Measurements from ENCODE around the gene ABR. TPM values are rescaled to one million over a fixed set of nuclear protein-coding genes. Genes with fewer than 3 reads are reported as not detected.
"Not testable (repeated sequence)": the region's sequence is repeated elsewhere in the genome, so short reads cannot be mapped to it uniquely, and the experiment has no call there.

ABR gene
- total RNA-seq, 2 donors from 2014 or later = 36.0 to 45.8 TPM

GRCh38 chr17:1001640-1002411, 178.0 kb downstream of the ABR start:
- ATAC-seq = no peak
- Mint-ChIP-seq H3K9me3 (no peaks in the 10 kb centered on the region), H3K36me3 (peaks cover 8 to 17% of the 10 kb centered on the region in 2 donors), H3K27ac (peak overlapping the region; percentile 77 to 79)
- DNase-seq (ENCODE audit: low spot score in 2 of 2) = no peak

DNA sequence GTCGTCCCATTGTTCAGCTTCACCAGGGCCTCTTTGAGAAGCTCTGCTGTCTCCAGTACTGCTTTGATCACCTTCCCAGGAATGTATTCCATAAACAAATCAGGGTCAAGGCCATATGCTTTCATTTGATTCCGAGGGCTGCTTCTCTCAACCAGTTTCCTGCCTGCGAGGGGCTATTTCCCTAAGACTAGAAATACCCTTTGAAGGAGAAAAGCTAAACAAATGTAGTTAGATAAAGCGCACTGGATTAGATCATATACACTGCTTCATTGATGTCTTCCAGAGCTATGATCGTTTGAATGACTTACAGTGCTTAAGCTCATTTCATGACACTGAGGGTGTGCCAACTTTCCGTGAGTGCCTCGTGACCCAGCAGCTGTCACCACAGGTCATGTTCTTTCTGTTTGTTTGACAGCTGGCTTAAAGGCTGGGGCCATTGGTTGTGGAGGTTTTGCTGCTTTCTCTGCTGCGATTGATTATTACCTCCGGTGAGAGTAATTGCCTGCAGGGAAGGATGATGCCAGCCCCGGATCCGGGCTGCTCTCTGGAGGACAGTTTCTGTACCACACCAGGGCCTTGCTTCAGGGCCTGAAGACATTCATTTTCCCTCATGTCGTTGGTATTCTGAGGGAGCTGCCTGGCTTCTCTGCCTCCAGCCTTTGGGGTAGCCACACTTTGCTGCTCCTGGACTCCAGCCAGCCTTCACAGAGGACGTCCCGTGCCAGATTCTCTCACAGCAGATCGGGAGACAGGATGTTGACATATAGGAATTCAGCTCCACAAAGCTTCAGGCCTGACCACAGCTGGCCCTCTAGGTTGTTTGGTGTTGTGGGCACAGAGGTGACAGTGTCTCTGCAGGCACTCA, 179.0 kb downstream of the ABR start:
- DNase-seq (ENCODE audit: low spot score in 2 of 2) = no peak
- H3K27ac Mint-ChIP-seq = peak overlapping the region in 1 of 2 donors; percentile 84
- H3K36me3 Mint-ChIP-seq = peaks cover 10 to 17% of the 10 kb centered on the region in 2 donors
- no peaks in the 10 kb centered on the region for H3K9me3 Mint-ChIP-seq
- no peak for ATAC-seq

- DNase-seq (ENCODE audit: low spot score in 2 of 2) (no peak), ATAC-seq (no peak)
- Mint-ChIP-seq H3K27ac (peak overlapping the region; percentile 96 to 97), H3K36me3 (peaks cover 10 to 29% of the 10 kb centered on the region in 2 donors), H3K9me3 (peaks cover 15% of the 10 kb centered on the region in 2 donors)
Observed at GRCh38 chr17:998111-998510, 181.7 kb downstream of the ABR start.

- peak; percentile 92 to 95 for DNase-seq (ENCODE audit: low spot score in 2 of 2)
- H3K36me3 Mint-ChIP-seq = peaks cover 6 to 22% of the 10 kb centered on the region in 2 donors
- H3K27ac Mint-ChIP-seq = peak within 1 kb of the TSS; percentile 96 to 97
- peak; percentile 92 to 97 for ATAC-seq
- peaks cover 17% of the 10 kb centered on the region in 2 donors for H3K9me3 Mint-ChIP-seq
Observed at GRCh38 chr17:996554-997344, 183.0 kb downstream of the ABR start, which contains the start of gene TIMM22. TSS of gene TIMM22 (plus strand) at chr17:997129. CDS start at chr17:997143, 14 bp downstream.

DNA sequence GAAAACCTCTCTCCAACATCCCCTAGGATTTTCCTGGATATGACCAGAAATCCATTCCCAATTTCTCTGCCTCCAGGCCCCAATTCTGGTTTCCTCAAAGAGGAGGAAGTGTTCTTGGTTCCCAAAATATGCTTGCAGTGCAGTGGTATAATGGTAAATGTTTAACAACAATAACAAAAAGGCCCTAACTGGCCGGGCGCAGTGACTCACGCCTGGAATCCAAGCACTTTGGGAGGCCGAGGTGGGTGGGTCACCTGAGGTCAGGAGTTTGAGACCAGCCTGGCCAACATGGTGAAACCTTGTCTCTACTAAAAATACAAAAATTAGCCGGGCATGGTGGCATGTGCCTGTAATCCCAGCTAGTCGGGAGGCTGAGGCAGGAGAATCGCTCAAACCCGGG, 184.5 kb downstream of the ABR start:
- not testable (repeated sequence) for DNase-seq (ENCODE audit: low spot score in 2 of 2); ATAC-seq; H3K27ac Mint-ChIP-seq
- peaks cover 17% of the 10 kb centered on the region in 2 donors for H3K9me3 Mint-ChIP-seq
- peaks cover 6 to 19% of the 10 kb centered on the region in 2 donors for H3K36me3 Mint-ChIP-seq

DNA sequence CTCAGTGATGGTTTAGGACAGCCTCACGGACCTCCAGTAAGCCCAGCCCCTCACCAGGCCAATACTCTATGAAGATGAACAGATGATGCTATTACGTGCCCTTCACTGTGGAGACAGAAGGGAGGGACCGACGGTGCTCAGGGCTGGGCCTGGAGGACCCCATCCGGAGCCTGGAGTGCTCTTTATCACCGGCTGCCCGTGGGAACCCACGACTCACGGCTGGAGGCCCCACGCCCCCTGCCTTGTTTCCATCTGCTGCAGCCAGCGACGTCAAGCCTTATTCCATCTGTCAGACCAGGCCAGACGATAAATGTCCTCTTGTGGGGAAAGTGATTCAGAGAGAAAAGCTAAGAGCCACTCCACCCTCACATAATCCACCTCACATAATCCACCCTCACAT, 186.8 kb downstream of the ABR start:
- no peak overlapping the region for H3K27ac Mint-ChIP-seq

GRCh38 chr17:988561-988960, 191.2 kb downstream of the ABR start:
- Mint-ChIP-seq H3K9me3 (peaks cover 6 to 7% of the 10 kb centered on the region in 2 donors), H3K27ac (no peak overlapping the region), H3K36me3 (no peaks in the 10 kb centered on the region)
- ATAC-seq = no peak
- DNase-seq (ENCODE audit: low spot score in 2 of 2) = no peak

More for the DNA sequence above, 186.8 kb downstream of the ABR start:
- H3K9me3 Mint-ChIP-seq = peaks cover 17% of the 10 kb centered on the region in 2 donors
- DNase-seq (ENCODE audit: low spot score in 2 of 2) (no peak), ATAC-seq (no peak)
- H3K36me3 Mint-ChIP-seq = peaks cover 6 to 17% of the 10 kb centered on the region in 2 donors

DNA sequence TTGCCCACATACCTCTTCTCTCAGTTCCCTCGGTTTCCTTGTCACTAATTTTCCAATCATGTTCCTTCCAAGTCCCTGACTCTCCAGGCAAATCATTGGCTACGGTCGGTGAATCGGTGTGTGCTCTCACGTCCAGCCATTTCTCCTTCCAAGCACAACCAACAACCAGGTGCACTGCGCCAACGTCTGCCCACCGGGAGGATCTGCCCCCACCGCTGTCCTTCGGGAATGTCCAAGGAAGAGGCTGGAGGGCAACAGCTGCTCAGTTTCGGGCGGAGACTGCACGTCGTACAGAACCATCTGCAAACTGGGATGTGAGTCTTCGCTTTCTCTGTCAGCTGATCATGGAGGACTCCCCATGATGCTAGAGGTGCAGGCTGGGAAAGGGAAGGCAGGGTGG, 191.8 kb downstream of the ABR start:
- H3K27ac Mint-ChIP-seq = no peak overlapping the region
- no peaks in the 10 kb centered on the region for H3K36me3 Mint-ChIP-seq
- no peak for ATAC-seq
- no peak for DNase-seq (ENCODE audit: low spot score in 2 of 2)
- peaks cover under 1% of the 10 kb centered on the region in 2 donors for H3K9me3 Mint-ChIP-seq

DNA sequence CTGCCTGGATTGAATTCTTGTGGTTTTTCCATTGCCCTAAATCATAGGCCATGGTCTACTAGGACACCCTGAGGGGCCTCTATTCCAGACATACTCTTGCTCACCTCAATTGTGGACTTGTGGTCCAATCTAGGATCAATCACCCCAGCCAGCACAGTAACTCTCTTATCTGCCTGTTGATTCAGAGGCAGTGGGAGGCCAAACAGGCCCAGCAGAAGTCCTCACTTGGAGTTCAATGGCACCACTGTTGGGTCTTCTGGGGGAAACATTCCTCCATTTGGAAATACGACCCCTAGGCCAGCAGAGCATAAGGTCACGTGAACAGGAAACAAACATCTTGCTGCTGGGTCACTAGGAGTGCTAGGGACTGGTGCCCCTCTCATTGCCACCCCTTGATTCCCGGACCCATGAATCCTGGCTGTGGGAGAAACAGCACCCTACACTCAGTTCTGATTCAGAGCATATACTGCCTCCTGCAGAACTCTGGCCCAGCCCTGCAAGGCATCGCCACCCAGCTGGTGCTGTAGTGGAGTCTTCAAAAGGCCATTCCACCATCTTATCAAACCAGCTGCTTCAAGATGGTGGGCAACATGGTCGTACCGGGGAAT, 193.4 kb downstream of the ABR start:
- DNase-seq (ENCODE audit: low spot score in 2 of 2) (no peak), ATAC-seq (no peak)
- no peaks in the 10 kb centered on the region for H3K9me3 Mint-ChIP-seq
- H3K27ac Mint-ChIP-seq = no peak overlapping the region
- H3K36me3 Mint-ChIP-seq = no peaks in the 10 kb centered on the region

GRCh38 chr17:983921-984320, 195.9 kb downstream of the ABR start:
- no peak for ATAC-seq
- H3K36me3 Mint-ChIP-seq = no peaks in the 10 kb centered on the region
- H3K9me3 Mint-ChIP-seq = no peaks in the 10 kb centered on the region
- DNase-seq (ENCODE audit: low spot score in 2 of 2) = no peak
- H3K27ac Mint-ChIP-seq = no peak overlapping the region

DNA sequence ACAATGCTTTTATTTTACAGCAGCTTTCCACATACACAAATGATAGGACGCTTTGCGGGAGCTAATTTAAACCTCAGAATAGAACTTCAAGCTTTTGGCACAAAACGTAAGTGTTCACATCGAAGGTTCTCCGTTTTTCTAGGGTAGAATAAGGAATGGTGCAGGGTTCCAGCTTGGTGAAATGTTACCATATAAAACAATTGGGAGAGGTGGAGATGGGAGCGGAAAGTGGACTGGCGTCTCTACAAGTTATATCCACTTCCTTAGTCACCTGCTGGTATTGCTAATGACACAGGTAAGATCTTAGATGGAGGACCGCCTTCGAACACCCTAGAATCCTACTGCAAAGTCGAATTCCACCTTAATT, 198.5 kb downstream of the ABR start:
- no peak overlapping the region for H3K27ac Mint-ChIP-seq
- no peak for ATAC-seq
- H3K36me3 Mint-ChIP-seq = no peaks in the 10 kb centered on the region

GRCh38 chr17:980406-981291, 199.1 kb downstream of the ABR start:
- peak; percentile 69 for DNase-seq (ENCODE audit: low spot score in 2 of 2)

More for the DNA sequence above, 198.5 kb downstream of the ABR start:
- no peak for DNase-seq (ENCODE audit: low spot score in 2 of 2)
- H3K9me3 Mint-ChIP-seq = no peaks in the 10 kb centered on the region

DNA sequence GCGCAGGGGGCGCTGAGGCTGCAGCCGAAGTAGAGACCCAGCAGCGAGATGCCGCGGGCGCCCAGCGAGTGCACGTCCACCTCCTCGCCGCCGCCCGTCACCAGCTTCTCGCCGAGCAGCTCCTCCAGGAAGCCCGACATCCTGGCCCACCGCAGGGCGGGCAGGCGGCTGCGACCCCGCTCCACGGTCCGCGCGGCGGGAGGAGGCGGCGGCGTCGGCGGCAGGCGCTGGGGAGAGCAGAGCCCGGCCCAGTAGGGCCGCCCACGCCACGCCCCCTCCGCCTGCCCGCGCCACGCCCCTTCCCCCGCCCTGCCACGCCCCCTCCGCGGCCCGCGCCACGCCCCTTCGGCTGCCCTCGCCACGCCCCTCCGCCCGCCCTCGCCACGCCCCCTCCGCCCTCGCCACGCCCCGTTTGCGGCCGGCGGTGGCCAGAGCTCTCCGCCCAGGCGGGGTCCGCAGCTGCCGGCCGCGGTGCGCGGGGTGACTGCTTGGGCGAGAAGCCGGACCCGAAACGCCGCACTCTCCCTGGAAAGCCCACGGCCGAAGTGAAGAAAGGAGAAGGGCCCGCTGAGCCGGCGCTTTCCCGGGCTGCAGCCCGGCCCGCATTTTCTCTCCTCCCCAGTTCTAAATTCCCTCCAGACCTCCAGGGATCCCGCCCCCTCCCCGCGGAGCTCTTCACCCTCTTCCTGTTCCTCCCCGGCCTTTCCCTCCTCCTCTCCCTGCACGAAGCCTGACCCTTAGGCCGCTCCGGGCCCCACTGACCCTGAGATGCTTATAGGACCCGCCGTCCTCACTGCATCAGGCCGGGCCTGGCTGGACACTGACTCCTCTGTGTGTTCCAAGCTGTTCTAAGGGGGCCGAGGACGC, 200.0 kb downstream of the ABR start, which contains the start of gene NXN:
Gene NXN (minus strand): TSS at position 238 of the 867 bp plus-strand sequence.
- DNase-seq (ENCODE audit: low spot score in 2 of 2) (peak; percentile 84 to 89), ATAC-seq (peak; percentile 86 to 87)
- H3K9me3 Mint-ChIP-seq = no peaks in the 10 kb centered on the region
- no peak within 1 kb of the TSS for H3K27ac Mint-ChIP-seq
- no peaks in the 10 kb centered on the region for H3K36me3 Mint-ChIP-seq

More at GRCh38 chr17:980406-981291, 199.1 kb downstream of the ABR start:
- Mint-ChIP-seq H3K36me3 (no peaks in the 10 kb centered on the region), H3K9me3 (no peaks in the 10 kb centered on the region), H3K27ac (no peak overlapping the region)
- ATAC-seq = peak; percentile 69 to 78

GRCh38 chr17:979212-979538, 200.6 kb downstream of the ABR start:
- H3K27ac Mint-ChIP-seq = no peak overlapping the region
- DNase-seq (ENCODE audit: low spot score in 2 of 2) (no peak), ATAC-seq (no peak)
- no peaks in the 10 kb centered on the region for H3K36me3 Mint-ChIP-seq
- no peaks in the 10 kb centered on the region for H3K9me3 Mint-ChIP-seq

Data from activated naive CD4-positive, alpha-beta T cell treated with anti-CD3 and anti-CD28 coated beads, Interleukin-2, amount 50 U/mL, for 72 hours (primary cell).